B cell (primary cell): Measurements from ENCODE around the gene PLCG1. TPM values are rescaled to one million over a fixed set of nuclear protein-coding genes. Genes with fewer than 3 reads are reported as not detected.

Source experiments
- ATAC-seq: fragments of 200-7000 bp; cut with Tn5 transposase; one replicate; pipeline ENCODE4 v1.10.0; 2021; ENCODE audit warnings: low read depth, mild to moderate bottlenecking, moderate number of reproducible peaks, moderate library complexity
- CTCF ChIA-PET: fragments of 350-600 bp; sonication (Branson Sonifier 250); formaldehyde crosslinking; loops from one replicate; lab custom pipeline; 2021; ENCODE audit warnings: antibody characterized with exemption, inconsistent platforms; lab: Charles Lee
- POLR2A ChIA-PET: fragments of 350-600 bp; sonication (Branson Sonifier 250); formaldehyde crosslinking; loops from one replicate; lab custom pipeline; 2021; ENCODE audit warnings: antibody characterized with exemption; lab: Charles Lee
- DNase-seq: peaks from one replicate; pipeline ENCODE4 v3.0.0; 2013
- H2AFZ ChIP-seq: 2 replicates; pipeline ENCODE4 v1.6.1; 2012; ENCODE audit warnings: mild to moderate bottlenecking, low read depth, low read length; ENCODE audit not compliant: insufficient read depth, poor library complexity, severe bottlenecking
- H3K27ac ChIP-seq, 2 donors: 1 replicate in 1 of 2; 2 replicates in 1 of 2; pipeline ENCODE4 v1.5.1; 2012 to 2013; ENCODE audit warnings: low read length in 2 of 2, mild to moderate bottlenecking in 2 of 2, moderate library complexity in 1 of 2
- H3K27me3 ChIP-seq, 4 experiments: fragments of 200-600 bp in 1 of 4; sonication (generic) in 1 of 4; replicated peaks in 1 of 4; 1 replicate in 2 of 4; 2 replicates in 2 of 4; pipeline versions ENCODE4 v1.6.1 to v1.7.0; 2013 to 2016; ENCODE audit warnings: low read length in 3 of 4, mild to moderate bottlenecking in 2 of 4, mixed read lengths in 1 of 4, moderate library complexity in 1 of 4; ENCODE audit not compliant: insufficient read depth in 4 of 4, control insufficient read depth in 3 of 4; ENCODE audit errors: control extremely low read depth in 1 of 4
- H3K36me3 ChIP-seq, 2 experiments: replicated peaks in 1 of 2; 1 replicate in 1 of 2; 2 replicates in 1 of 2; pipeline versions ENCODE4 v1.6.1 to v1.7.1; 2013; ENCODE audit warnings: low read length in 1 of 2; ENCODE audit not compliant: insufficient read depth in 2 of 2, control insufficient read depth in 1 of 2; ENCODE audit errors: control extremely low read depth in 1 of 2, extremely low read depth in 1 of 2
- H3K4me1 ChIP-seq, 2 donors: fragments of 200-600 bp in 1 of 2; sonication (generic) in 1 of 2; 1 replicate in 1 of 2; 2 replicates in 1 of 2; pipeline versions ENCODE4 v1.5.1 to v1.6.1; 2013 to 2017; ENCODE audit warnings: low read length in 2 of 2; ENCODE audit not compliant: control insufficient read depth in 2 of 2, insufficient read depth in 2 of 2
- H3K4me2 ChIP-seq: replicated peaks from 2 replicates; pipeline ENCODE3; 2012; ENCODE audit warnings: mild to moderate bottlenecking, low read depth, low read length; ENCODE audit not compliant: poor library complexity, severe bottlenecking
- H3K4me3 ChIP-seq, 5 experiments: fragments of 200-600 bp in 1 of 5; sonication (generic) in 1 of 5; 1 replicate in 3 of 5; 2 replicates in 2 of 5; pipeline versions ENCODE4 v1.5.1 to v1.7.0; 2011 to 2016; ENCODE audit warnings: low read length in 4 of 5, mild to moderate bottlenecking in 4 of 5, low read depth in 2 of 5, control low read depth in 1 of 5, moderate library complexity in 1 of 5; ENCODE audit not compliant: insufficient read depth in 1 of 5; ENCODE audit errors: control extremely low read depth in 1 of 5, extremely low read depth in 1 of 5
- H3K79me2 ChIP-seq: fragments of 200-600 bp; sonication (generic); one replicate; pipeline ENCODE4 v1.6.0; 2016; ENCODE audit warnings: low read length; ENCODE audit not compliant: control insufficient read depth, insufficient read depth
- H3K9ac ChIP-seq: fragments of 200-600 bp; sonication (generic); 2 replicates; pipeline ENCODE4 v1.6.1; 2017; ENCODE audit warnings: mild to moderate bottlenecking, low read length, moderate library complexity
- H3K9me3 ChIP-seq, 3 donors: one replicate each; pipeline versions ENCODE4 v1.6.1 to v1.7.1; 2013; ENCODE audit warnings: low read length in 2 of 3; ENCODE audit not compliant: control insufficient read depth in 2 of 3, insufficient read depth in 1 of 3; ENCODE audit errors: control extremely low read depth in 1 of 3
- H4K20me1 ChIP-seq: 2 replicates; pipeline ENCODE4 v1.6.0; 2012; ENCODE audit warnings: mild to moderate bottlenecking, low read length; ENCODE audit not compliant: insufficient read depth, control insufficient read depth, poor library complexity, severe bottlenecking
- H3K27ac Mint-ChIP-seq: one replicate; pipeline ENCODE4 v1.8.0; 2021; ENCODE audit warnings: mixed read lengths
- H3K27me3 Mint-ChIP-seq: one replicate; pipeline ENCODE4 v1.8.0; 2021; ENCODE audit warnings: mixed read lengths
- H3K4me1 Mint-ChIP-seq: one replicate; pipeline ENCODE4 v1.8.0; 2021; ENCODE audit warnings: mixed read lengths
- H3K4me3 Mint-ChIP-seq: one replicate; pipeline ENCODE4 v1.8.0; 2021; ENCODE audit warnings: mixed read lengths
- H3K9me3 Mint-ChIP-seq: one replicate; pipeline ENCODE4 v1.8.0; 2022; ENCODE audit warnings: mixed read lengths; ENCODE audit not compliant: insufficient read depth
- CTCF ChIP-seq: fragments of 200-600 bp; IDR thresholded peaks from one replicate; pipeline ENCODE4 v1.8.0; 2022; ENCODE audit warnings: antibody characterized with exemption, mild to moderate bottlenecking
- EZH2 ChIP-seq: IDR thresholded peaks from 2 replicates; pipeline ENCODE4 v1.6.1; 2012; ENCODE audit warnings: borderline replicate concordance, low read depth, mild to moderate bottlenecking, moderate library complexity, low read length; ENCODE audit not compliant: insufficient read depth, poor library complexity, severe bottlenecking
- WGBS: methylation state at CpG from one replicate; pipeline ENCODE4 v1.1.5; 2013; ENCODE audit warnings: missing lambda C conversion rate; ENCODE audit not compliant: insufficient coverage; 5-methylcytosine and 5-hydroxymethylcytosine counted together
- intact Hi-C: fragments of 100-400 bp; cut with micrococcal nuclease; formaldehyde crosslinking; loops from one replicate; pipeline ENCODE4 v1.10.0; 2022
- polyA plus RNA-seq: library from polyadenylated mRNA; depleted of rRNA; stranded (reverse); fragments of >200 nt; gene quantifications from 2 replicates; pipeline ENCODE4 v1.2.3, GENCODE V29; 2012
- total RNA-seq, 2 donors: library from RNA; stranded (reverse); fragments of 120-200 nt in 1 of 2; gene quantifications; 1 replicate in 1 of 2; 2 replicates in 1 of 2; pipeline versions ENCODE4 v1.2.3 to v1.2.4, GENCODE V29; 2013 to 2022

The PLCG1 gene
- total and polyA plus RNA-seq, 2 donors (not counting 1 experiment from before 2014, with no cell fraction given) = 98.7 to 101 TPM

- no peak for DNase-seq
- Mint-ChIP-seq H3K4me1 (no peaks in the 10 kb centered on the region), H3K4me3 (no peak overlapping the region), H3K9me3 (peaks cover 12% of the 10 kb centered on the region), H3K27ac (no peak overlapping the region), H3K27me3 (no peaks in the 10 kb centered on the region)
- no peak for TF ChIP-seq EZH2
- TF ChIP-seq CTCF = no peak
- no peak for ATAC-seq
- no peaks in the 10 kb centered on the region for H3K4me1 ChIP-seq
- no peak overlapping the region for H2AFZ ChIP-seq
- intact Hi-C loops = no loop called here
- ChIA-PET CTCF (no interaction called here), POLR2A (no interaction called here)
- no peaks in the 10 kb centered on the region for H3K36me3 ChIP-seq
- no peaks in the 10 kb centered on the region for H4K20me1 ChIP-seq
- H3K27ac ChIP-seq = no peak overlapping the region
- WGBS = 95% methylated on average over 3 of the region's 3 CpGs
- no peak overlapping the region for H3K9ac ChIP-seq
- no peaks in the 10 kb centered on the region for H3K79me2 ChIP-seq
- no peak overlapping the region for H3K4me2 ChIP-seq
- peaks cover 10 to 20% (median 14%) of the 10 kb centered on the region in 3 donors for H3K9me3 ChIP-seq
- no peak overlapping the region for H3K4me3 ChIP-seq
- no peaks in the 10 kb centered on the region for H3K27me3 ChIP-seq
These were observed 55.2 kb downstream of the PLCG1 start for GRCh38 chr20:41192575-41192974.

GRCh38 chr20:41196653-41197225 is 59.4 kb downstream of the PLCG1 start:
- intact Hi-C loops = no loop called here
- peaks cover 1 to 22% (median 13%) of the 10 kb centered on the region in 3 donors for H3K9me3 ChIP-seq
- no peaks in the 10 kb centered on the region for H3K4me1 Mint-ChIP-seq
- peaks cover 3% of the 10 kb centered on the region for H3K9me3 Mint-ChIP-seq
- no peaks in the 10 kb centered on the region for H3K79me2 ChIP-seq
- no peak overlapping the region for H2AFZ ChIP-seq
- ChIA-PET CTCF (interaction anchor here (2.1 kb wide), 1 partner anchor 24 kb away, joined by 7 read pairs; no protein-coding TSS in a partner anchor), POLR2A (no interaction called here)
- H4K20me1 ChIP-seq = no peaks in the 10 kb centered on the region
- DNase-seq (no peak), ATAC-seq (no peak)
- TF ChIP-seq CTCF = no peak
- TF ChIP-seq EZH2 = no peak
- WGBS = 100% methylated on average over 1 of the region's 1 CpG
- no peaks in the 10 kb centered on the region for H3K36me3 ChIP-seq
- H3K4me2 ChIP-seq = no peak overlapping the region
- no peaks in the 10 kb centered on the region for H3K4me1 ChIP-seq
- H3K9ac ChIP-seq = no peak overlapping the region
- no peak overlapping the region for H3K27ac Mint-ChIP-seq
- no peaks in the 10 kb centered on the region for H3K27me3 Mint-ChIP-seq
- no peak overlapping the region for H3K4me3 Mint-ChIP-seq
- no peak overlapping the region for H3K27ac ChIP-seq
- H3K4me3 ChIP-seq = no peak overlapping the region
- no peaks in the 10 kb centered on the region for H3K27me3 ChIP-seq
